C4-2B (cell line): Measurements from ENCODE around the gene ELFN2.

ENCODE experiments used
- H3K27ac ChIP-seq: fragments of 450-650 bp; 2 replicates; pipeline ENCODE4 v1.5.1; 2017
- ZFX ChIP-seq: fragments of 450-650 bp; IDR thresholded peaks from 2 replicates; pipeline ENCODE4 v1.6.1; 2017
- TF ChIP-seq, protein P1 (sequence below): fragments of 450-650 bp; conservative IDR thresholded peaks from 2 replicates; pipeline ENCODE4 v1.5.1; 2017; ENCODE audit warnings: mild to moderate bottlenecking

ELFN2 gene

DNA sequence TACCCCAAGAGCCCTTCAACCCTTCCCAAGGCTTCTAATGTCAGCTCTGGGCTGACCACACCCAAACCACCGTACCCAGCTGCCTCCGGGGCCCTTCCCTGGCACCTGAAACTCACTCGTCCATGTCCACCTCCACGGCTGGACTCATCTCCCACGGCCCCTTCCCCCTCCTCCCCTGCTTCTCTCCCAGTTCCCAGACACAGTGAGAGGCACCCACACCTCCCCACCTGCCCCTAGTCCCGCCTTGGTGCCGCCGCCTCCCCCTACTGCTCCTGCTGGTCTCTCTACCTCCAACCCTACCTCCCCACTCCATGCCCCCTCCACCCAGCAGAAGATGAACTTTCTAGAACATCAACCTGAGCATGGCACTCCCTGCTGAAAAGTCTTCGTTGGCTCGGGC lies 39.5 kb downstream of the ELFN2 start:
- TF ChIP-seq, protein P1, sequence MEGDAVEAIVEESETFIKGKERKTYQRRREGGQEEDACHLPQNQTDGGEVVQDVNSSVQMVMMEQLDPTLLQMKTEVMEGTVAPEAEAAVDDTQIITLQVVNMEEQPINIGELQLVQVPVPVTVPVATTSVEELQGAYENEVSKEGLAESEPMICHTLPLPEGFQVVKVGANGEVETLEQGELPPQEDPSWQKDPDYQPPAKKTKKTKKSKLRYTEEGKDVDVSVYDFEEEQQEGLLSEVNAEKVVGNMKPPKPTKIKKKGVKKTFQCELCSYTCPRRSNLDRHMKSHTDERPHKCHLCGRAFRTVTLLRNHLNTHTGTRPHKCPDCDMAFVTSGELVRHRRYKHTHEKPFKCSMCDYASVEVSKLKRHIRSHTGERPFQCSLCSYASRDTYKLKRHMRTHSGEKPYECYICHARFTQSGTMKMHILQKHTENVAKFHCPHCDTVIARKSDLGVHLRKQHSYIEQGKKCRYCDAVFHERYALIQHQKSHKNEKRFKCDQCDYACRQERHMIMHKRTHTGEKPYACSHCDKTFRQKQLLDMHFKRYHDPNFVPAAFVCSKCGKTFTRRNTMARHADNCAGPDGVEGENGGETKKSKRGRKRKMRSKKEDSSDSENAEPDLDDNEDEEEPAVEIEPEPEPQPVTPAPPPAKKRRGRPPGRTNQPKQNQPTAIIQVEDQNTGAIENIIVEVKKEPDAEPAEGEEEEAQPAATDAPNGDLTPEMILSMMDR = no peak
- H3K27ac ChIP-seq = no peak overlapping the region

DNA sequence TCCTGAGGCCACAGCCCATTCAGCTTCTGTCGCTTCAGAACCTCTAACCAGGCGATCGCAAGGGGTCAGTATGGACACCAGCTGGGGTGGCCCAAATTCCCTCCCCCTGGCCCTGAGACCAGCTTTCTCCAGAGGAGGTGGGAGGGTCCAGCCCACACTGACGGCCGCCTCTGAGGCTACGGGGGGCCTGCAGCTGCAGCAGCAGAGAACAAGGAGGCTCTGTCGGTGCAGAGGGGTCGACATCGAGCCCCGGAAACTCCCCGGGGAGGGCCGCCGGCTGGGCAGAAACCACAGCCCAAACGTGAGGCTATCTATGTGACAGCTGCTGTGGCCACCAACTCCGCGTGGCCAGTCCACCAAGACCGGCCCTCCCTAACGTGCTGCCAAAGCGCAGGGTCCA lies 40.8 kb downstream of the ELFN2 start:
- TF ChIP-seq, protein P1 = no peak
- no peak for TF ChIP-seq ZFX

DNA sequence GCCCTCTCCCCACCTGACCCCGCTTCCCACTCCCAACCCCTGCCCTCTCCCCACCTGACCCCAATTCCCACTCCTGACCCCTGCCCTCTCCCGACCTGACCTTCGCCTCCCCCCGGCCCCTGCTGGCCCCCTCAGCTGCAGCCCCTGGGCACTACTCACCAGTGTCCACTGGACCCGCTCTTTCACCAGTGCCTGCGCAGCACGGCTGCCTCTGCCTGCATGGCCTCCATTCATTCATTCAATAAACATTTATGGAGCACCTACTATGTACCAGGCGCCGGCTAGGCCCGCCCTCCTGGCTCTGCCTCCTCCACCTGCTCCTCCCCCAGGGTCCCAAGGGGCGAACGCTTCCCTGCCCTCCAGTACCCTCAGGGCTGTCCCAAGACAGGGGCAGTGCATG lies 42.6 kb downstream of the ELFN2 start:
- TF ChIP-seq, protein P1 = no peak
- TF ChIP-seq ZFX = no peak
- H3K27ac ChIP-seq = no peak overlapping the region

More for the DNA sequence above, 40.8 kb downstream of the ELFN2 start:
- no peak overlapping the region for H3K27ac ChIP-seq

DNA sequence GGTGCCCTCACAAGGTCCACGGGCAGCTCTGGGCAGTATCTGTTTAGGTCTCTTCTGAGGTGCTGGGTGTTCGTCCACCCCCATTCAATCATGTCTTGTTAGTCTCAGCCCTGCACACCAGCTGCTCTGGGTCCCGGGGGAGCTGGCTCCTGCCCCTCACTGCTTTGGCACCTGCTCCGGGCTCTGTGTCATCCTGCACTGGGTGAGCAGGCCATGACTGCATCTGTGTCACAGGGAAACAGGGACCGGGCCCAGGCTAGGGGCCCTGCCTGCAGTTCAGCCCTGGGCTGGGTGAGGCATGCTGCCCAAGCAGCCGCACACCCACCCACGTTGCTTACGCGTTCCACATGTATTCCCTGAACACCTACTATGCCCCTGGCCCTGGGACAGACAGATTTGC lies 43.9 kb downstream of the ELFN2 start:
- no peak for TF ChIP-seq ZFX
- TF ChIP-seq, protein P1 = no peak
- no peak overlapping the region for H3K27ac ChIP-seq

DNA sequence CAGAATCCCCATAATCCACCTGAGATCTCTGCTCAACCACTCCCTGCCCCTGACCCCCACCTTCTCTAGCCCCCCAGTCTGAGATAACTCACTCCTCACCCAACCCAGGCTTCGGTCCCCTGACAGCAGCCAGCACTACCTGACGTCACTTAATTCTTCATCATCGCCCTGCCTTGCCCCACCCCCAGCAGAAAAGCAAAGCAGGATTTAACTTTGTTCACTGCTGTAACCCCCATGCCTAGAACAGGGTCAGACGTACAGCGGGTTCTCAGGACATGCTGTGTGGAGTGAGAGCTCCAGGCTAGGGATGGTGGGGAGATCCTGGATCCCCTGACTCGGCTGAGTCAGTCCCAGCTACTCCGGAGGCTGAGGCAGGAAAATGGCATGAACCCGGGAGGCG lies 45.8 kb downstream of the ELFN2 start:
- TF ChIP-seq ZFX = no peak
- TF ChIP-seq, protein P1 = no peak
- no peak overlapping the region for H3K27ac ChIP-seq

DNA sequence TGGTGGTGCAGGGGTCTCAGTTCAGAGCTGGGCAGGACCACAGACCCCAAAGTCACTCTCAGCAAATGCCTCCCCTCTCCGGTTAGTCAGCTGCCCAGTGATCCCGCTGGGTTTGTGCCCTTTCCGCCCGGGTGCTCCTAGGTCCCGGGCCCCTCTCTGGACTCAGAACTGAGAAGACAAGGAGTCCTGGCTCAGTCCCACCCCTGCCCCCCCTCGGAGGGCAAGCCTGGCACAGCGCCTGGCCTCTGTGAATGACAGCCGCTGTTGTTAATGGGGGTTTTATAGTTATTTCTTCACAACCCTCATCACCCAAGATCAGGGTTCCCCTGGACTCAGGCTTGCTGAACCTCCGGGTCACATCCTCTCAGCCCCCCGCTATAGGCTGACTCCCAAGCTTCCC lies 47.6 kb downstream of the ELFN2 start:
- no peak for TF ChIP-seq ZFX
- TF ChIP-seq, protein P1 = no peak

DNA sequence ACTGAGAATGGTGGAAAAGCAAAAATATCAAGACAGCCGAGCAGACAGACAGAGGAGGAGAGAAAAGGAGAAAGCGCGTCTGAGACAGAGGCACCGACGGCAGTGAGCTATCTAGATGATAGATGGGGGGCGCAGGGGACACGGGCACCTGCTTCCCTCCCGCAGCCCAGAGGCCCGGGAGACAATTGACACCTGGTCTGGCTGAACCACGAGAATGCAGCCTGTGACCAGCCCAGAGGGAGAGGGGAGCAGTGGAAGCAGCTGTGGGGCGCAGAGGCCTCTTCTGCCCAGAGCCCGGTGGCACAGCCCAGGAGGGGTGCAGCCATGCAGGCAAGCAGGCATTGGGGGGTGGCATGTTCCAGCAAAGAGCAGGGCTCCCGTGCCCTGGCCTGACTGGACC lies 48.2 kb downstream of the ELFN2 start:
- TF ChIP-seq, protein P1 = no peak
- TF ChIP-seq ZFX = no peak
- H3K27ac ChIP-seq = no peak overlapping the region

More for the DNA sequence above, 47.6 kb downstream of the ELFN2 start:
- no peak overlapping the region for H3K27ac ChIP-seq
